ENCODE results near the gene INPP5E. TPM values are rescaled to one million over a fixed set of nuclear protein-coding genes. Genes with fewer than 3 reads are reported as not detected.
A peak's percentile ranks its signal among the peaks of the same experiment; 100 is the strongest.

INPP5E gene
- total and polyA plus RNA-seq, 10 of the 15 experiments (the other 5 are each of a cell fraction or from before 2014, with no cell fraction given): 0.24 to 16.0 (median 5.3) TPM

DNA sequence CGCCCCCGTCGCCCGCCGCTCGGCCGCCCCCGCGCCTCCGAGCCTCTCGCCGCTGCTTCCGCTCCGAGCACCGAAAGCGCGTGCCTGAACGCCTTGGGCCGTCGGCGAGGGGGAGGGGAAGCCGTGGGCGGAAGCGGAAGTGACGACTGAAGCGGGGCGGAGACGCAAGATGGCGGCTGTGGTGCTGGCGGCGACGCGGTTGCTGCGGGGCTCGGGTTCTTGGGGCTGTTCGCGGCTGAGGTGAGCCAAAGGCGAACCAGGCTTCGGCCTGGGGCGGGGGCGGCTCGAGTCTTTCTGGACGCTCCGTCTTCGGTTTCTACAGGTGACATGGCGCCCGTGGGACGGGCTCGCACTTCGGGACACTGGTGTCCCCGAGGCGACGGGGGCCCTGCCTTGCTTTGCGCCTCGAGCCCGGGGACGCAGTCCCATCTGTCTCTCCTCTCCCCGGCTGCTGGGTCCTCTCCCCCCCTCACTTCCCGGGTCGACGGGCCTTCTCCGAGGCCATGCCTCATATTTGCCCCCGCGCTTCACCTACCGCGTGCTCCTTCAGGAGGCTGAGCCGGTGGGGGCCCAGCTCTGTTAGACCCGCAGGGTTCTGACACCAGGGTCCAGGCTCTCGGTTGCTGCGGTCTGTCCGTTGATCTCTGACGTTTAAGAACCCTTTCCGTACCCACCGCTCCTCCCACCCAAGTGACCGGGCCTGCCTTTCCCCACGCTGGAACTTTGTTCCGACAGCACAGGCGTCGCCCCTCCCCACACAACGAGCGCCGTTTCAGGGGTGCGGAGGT, 29.0 kb downstream of the INPP5E start, which contains the start of the genes ENTR1 and PMPCA (continued):
- TF ChIP-seq RCOR1 (conservative IDR thresholded peaks at IDR 0.05; ENCODE audit: low read depth, low read length) (no peak), EGR1 (IDR thresholded peaks at IDR 0.05; ENCODE audit: borderline replicate concordance in 1 of 2, low read depth in 2 of 2, low read length in 2 of 2) (peak; percentile 83 to 98), NR2C2 (IDR thresholded peaks at IDR 0.05; ENCODE audit: borderline replicate concordance, control insufficient read depth, insufficient read length, low read depth) (no peak), ASH2L (IDR thresholded peaks at IDR 0.05; ENCODE audit: borderline replicate concordance, low read depth) (no peak), WRNIP1 (IDR thresholded peaks at IDR 0.05; ENCODE audit: borderline replicate concordance, low read depth, low read length) (no peak), MEF2A (IDR thresholded peaks at IDR 0.05; ENCODE audit: insufficient read depth, low read depth, low read length) (0 out of 2 replicates have a peak, but pooled peaks have one; percentile 49), MTA3 (IDR thresholded peaks at IDR 0.05; ENCODE audit: borderline replicate concordance, low read length) (no peak), CBX3 (IDR thresholded peaks at IDR 0.05; ENCODE audit: borderline replicate concordance, low read depth) (no peak), ZNF217 (IDR thresholded peaks at IDR 0.05) (no peak), SMAD1 (IDR thresholded peaks at IDR 0.05; ENCODE audit: low read depth, partially characterized antibody) (no peak), RBBP5 (conservative IDR thresholded peaks at IDR 0.05) (no peak), MAX (IDR thresholded peaks at IDR 0.05; ENCODE audit: low read depth, low read length) (peak; percentile 73)
- TF ChIP-seq, protein P1, sequence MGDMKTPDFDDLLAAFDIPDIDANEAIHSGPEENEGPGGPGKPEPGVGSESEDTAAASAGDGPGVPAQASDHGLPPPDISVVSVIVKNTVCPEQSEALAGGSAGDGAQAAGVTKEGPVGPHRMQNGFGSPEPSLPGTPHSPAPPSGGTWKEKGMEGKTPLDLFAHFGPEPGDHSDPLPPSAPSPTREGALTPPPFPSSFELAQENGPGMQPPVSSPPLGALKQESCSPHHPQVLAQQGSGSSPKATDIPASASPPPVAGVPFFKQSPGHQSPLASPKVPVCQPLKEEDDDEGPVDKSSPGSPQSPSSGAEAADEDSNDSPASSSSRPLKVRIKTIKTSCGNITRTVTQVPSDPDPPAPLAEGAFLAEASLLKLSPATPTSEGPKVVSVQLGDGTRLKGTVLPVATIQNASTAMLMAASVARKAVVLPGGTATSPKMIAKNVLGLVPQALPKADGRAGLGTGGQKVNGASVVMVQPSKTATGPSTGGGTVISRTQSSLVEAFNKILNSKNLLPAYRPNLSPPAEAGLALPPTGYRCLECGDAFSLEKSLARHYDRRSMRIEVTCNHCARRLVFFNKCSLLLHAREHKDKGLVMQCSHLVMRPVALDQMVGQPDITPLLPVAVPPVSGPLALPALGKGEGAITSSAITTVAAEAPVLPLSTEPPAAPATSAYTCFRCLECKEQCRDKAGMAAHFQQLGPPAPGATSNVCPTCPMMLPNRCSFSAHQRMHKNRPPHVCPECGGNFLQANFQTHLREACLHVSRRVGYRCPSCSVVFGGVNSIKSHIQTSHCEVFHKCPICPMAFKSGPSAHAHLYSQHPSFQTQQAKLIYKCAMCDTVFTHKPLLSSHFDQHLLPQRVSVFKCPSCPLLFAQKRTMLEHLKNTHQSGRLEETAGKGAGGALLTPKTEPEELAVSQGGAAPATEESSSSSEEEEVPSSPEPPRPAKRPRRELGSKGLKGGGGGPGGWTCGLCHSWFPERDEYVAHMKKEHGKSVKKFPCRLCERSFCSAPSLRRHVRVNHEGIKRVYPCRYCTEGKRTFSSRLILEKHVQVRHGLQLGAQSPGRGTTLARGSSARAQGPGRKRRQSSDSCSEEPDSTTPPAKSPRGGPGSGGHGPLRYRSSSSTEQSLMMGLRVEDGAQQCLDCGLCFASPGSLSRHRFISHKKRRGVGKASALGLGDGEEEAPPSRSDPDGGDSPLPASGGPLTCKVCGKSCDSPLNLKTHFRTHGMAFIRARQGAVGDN (IDR thresholded peaks at IDR 0.05): no peak
- TF ChIP-seq, protein P2, sequence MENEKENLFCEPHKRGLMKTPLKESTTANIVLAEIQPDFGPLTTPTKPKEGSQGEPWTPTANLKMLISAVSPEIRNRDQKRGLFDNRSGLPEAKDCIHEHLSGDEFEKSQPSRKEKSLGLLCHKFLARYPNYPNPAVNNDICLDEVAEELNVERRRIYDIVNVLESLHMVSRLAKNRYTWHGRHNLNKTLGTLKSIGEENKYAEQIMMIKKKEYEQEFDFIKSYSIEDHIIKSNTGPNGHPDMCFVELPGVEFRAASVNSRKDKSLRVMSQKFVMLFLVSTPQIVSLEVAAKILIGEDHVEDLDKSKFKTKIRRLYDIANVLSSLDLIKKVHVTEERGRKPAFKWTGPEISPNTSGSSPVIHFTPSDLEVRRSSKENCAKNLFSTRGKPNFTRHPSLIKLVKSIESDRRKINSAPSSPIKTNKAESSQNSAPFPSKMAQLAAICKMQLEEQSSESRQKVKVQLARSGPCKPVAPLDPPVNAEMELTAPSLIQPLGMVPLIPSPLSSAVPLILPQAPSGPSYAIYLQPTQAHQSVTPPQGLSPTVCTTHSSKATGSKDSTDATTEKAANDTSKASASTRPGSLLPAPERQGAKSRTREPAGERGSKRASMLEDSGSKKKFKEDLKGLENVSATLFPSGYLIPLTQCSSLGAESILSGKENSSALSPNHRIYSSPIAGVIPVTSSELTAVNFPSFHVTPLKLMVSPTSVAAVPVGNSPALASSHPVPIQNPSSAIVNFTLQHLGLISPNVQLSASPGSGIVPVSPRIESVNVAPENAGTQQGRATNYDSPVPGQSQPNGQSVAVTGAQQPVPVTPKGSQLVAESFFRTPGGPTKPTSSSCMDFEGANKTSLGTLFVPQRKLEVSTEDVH (IDR thresholded peaks at IDR 0.05; ENCODE audit: low read depth, partially characterized antibody): no peak
- TF ChIP-seq, protein P3, sequence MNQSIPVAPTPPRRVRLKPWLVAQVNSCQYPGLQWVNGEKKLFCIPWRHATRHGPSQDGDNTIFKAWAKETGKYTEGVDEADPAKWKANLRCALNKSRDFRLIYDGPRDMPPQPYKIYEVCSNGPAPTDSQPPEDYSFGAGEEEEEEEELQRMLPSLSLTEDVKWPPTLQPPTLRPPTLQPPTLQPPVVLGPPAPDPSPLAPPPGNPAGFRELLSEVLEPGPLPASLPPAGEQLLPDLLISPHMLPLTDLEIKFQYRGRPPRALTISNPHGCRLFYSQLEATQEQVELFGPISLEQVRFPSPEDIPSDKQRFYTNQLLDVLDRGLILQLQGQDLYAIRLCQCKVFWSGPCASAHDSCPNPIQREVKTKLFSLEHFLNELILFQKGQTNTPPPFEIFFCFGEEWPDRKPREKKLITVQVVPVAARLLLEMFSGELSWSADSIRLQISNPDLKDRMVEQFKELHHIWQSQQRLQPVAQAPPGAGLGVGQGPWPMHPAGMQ (IDR thresholded peaks at IDR 0.05; ENCODE audit: borderline replicate concordance): no peak
- TF ChIP-seq, protein P4, sequence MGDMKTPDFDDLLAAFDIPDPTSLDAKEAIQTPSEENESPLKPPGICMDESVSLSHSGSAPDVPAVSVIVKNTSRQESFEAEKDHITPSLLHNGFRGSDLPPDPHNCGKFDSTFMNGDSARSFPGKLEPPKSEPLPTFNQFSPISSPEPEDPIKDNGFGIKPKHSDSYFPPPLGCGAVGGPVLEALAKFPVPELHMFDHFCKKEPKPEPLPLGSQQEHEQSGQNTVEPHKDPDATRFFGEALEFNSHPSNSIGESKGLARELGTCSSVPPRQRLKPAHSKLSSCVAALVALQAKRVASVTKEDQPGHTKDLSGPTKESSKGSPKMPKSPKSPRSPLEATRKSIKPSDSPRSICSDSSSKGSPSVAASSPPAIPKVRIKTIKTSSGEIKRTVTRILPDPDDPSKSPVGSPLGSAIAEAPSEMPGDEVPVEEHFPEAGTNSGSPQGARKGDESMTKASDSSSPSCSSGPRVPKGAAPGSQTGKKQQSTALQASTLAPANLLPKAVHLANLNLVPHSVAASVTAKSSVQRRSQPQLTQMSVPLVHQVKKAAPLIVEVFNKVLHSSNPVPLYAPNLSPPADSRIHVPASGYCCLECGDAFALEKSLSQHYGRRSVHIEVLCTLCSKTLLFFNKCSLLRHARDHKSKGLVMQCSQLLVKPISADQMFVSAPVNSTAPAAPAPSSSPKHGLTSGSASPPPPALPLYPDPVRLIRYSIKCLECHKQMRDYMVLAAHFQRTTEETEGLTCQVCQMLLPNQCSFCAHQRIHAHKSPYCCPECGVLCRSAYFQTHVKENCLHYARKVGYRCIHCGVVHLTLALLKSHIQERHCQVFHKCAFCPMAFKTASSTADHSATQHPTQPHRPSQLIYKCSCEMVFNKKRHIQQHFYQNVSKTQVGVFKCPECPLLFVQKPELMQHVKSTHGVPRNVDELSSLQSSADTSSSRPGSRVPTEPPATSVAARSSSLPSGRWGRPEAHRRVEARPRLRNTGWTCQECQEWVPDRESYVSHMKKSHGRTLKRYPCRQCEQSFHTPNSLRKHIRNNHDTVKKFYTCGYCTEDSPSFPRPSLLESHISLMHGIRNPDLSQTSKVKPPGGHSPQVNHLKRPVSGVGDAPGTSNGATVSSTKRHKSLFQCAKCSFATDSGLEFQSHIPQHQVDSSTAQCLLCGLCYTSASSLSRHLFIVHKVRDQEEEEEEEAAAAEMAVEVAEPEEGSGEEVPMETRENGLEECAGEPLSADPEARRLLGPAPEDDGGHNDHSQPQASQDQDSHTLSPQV (IDR thresholded peaks at IDR 0.05): no peak

Data from GM12878 (cell line).